HAP-1 (cell line): ENCODE results near the gene PLEKHA4.

Experiments used
- DNase-seq, 2 experiments: peaks; one replicate each; pipeline ENCODE4 v3.0.0-alpha.2; 2016 to 2020; ENCODE audit warnings: low spot score in 2 of 2
- H3K27me3 ChIP-seq: fragments of 250-450 bp; sonication (Bioruptor Pico); 2 replicates; pipeline ENCODE4 v1.5.1; 2020; ENCODE audit warnings: low read depth, mild to moderate bottlenecking, moderate library complexity
- H3K36me3 ChIP-seq: fragments of 250-450 bp; sonication (Bioruptor Pico); replicated peaks from 2 replicates; pipeline ENCODE4 v1.5.1; 2020; ENCODE audit warnings: mild to moderate bottlenecking
- H3K4me1 ChIP-seq: fragments of 250-450 bp; sonication (Bioruptor Pico); 2 replicates; pipeline ENCODE4 v1.5.1; 2020; ENCODE audit warnings: mild to moderate bottlenecking
- H3K4me3 ChIP-seq: fragments of 250-450 bp; sonication (Bioruptor Pico); 2 replicates; pipeline ENCODE4 v1.5.1; 2020; ENCODE audit warnings: mild to moderate bottlenecking, moderate library complexity
- H3K9me3 ChIP-seq: fragments of 250-450 bp; sonication (Bioruptor Pico); 2 replicates; pipeline ENCODE4 v1.5.1; 2020; ENCODE audit warnings: mild to moderate bottlenecking, moderate library complexity
- in situ Hi-C: fragments of 300-500 bp; cut with MboI; formaldehyde crosslinking; loops from 3 replicates; pipeline ENCODE4 v1.14.3; 2020; ENCODE audit warnings: low sequenced_read_pairs, inconsistent platforms, mixed read lengths

Gene PLEKHA4

DNA sequence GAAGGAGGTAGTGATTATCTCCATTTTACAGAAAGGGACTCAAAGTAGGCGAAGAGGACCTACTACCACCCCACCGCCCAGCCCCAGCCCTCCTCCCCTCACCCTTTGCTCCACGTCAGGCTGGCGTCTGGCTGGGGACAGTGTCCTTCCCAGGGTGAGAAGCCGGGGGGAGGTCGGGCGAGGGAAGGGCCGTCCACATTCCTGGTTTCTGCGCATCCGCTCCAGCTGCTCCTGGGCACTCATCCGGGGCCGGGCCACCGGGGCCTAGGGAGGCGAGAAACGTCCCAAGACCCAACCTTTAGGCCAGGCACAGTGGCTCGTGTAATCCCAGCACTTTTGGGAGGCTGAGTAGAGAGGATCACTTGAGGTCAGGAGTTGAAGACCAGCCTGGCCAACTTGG, 27.4 kb downstream of the PLEKHA4 start:
- Histone ChIP-seq H3K27me3 (no peaks in the 10 kb centered on the region), H3K4me3 (no peak overlapping the region), H3K36me3 (no peaks in the 10 kb centered on the region), H3K9me3 (no peaks in the 10 kb centered on the region), H3K4me1 (peaks cover 3% of the 10 kb centered on the region)
- no peak for DNase-seq
- in situ Hi-C loops = no loop called here

DNA sequence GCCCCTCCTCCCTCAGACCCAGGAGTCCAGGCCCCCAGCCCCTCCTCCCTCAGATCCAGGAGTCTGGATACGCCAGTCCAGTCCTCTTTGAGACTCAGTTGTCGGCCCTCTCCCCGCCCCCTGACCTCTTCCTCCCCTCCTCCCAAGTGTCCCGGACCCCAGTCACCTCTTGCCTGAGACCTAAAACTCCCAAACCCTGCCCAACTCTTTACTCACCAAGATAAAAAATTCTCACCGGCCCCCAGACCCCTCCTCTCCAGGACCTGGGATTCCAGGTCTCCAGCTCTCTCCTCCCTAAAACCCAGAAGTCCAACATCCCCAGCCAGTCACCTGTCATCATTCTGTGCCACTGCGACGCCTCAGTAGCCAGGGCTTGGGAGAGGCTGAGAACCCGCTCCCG, 30.7 kb downstream of the PLEKHA4 start:
- Histone ChIP-seq H3K36me3 (no peaks in the 10 kb centered on the region), H3K9me3 (no peaks in the 10 kb centered on the region), H3K4me1 (peaks cover 5% of the 10 kb centered on the region), H3K4me3 (no peak overlapping the region), H3K27me3 (no peaks in the 10 kb centered on the region)
- DNase-seq = no peak
- in situ Hi-C loops = loop anchor here (5.0 kb wide), 2 partner anchors 45 to 190 kb away; partner anchors contain the start of gene CA11

DNA sequence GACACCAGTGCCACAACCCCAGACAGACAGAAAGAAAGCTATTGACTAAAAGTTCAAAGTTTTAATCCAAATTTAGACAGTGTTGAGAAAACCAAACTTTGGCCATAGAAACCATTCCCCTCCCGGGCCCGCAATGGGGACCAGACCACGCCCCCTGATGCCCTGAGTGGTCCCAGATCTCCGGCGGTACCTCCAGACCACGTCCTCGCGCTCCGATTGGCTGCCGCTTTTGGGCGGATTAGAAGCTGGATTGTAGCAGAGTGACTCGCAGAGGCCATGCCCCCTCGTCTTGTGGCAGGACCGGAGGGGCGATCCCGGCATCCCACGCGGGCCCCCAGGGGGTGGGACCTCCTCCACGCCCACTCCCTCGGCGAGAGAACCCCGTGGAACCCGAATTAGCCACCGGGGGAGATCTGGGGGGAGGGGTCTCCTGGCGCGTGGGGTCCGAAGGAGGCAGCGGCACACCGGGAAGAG, 31.3 kb downstream of the PLEKHA4 start:
- Histone ChIP-seq H3K4me3 (no peak overlapping the region), H3K4me1 (peaks cover 5% of the 10 kb centered on the region), H3K27me3 (no peaks in the 10 kb centered on the region), H3K9me3 (no peaks in the 10 kb centered on the region), H3K36me3 (no peaks in the 10 kb centered on the region)
- DNase-seq = peak in 1 of 2 experiments; percentile 70
- in situ Hi-C loops = loop anchor here (5.0 kb wide), 2 partner anchors 45 to 190 kb away; partner anchors contain the start of gene CA11

DNA sequence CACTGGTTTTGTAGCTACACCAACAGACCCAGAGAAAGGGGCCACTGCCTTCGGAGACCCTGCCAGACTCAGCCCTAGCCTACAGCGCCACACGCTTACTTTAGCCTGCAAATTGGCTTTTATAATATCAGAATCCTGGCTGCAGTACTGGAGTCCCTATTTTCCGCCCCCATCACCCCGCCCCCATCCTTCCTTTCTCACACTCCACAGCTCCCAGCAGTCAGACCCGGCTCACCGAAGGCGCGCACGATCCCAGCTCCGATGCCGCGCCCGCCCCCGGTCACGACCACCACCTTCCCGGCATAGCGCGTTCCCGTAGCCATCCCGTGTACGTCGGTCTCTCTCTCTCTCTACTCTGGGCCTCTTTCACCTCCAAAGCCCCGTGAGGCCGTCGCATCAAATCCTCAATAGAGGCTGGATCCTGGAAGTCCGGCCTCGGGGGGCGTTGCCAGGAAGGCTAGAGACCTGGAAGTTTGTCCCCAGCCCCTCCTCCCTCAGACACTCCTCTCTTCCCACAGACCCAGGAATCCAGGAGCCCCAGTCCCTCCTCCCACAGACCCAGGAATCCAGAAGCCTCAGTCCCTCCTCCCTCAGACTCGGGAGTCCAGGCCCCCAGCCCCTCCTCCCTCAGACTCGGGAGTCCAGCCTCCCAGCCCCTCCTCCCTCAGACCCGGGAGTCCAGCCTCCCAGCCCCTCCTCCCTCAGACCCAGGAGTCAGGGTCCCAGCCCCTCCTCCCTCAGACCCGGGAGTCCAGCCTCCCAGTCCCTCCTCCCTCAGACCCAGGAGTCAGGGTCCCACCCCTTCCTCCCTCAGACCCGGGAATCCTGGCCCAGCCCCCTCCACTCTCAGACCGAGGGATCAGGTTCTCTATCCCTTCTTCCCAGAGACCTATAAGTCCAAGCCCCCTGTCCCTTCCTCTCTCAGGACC, 32.1 kb downstream of the PLEKHA4 start, which contains the start of gene HSD17B14:
Gene HSD17B14, minus strand, starts transcription at position 403 of the 929 bp plus-strand sequence. Its CDS starts 80 bp downstream, at position 323.
- peak in 1 of 2 experiments; percentile 57 for DNase-seq
- H3K4me1 ChIP-seq = peaks cover 5% of the 10 kb centered on the region
- in situ Hi-C loops = loop anchor here (5.0 kb wide), 2 partner anchors 44 to 189 kb away; partner anchors contain the start of gene CA11
- no peaks in the 10 kb centered on the region for H3K27me3 ChIP-seq
- H3K4me3 ChIP-seq = peak within 1 kb of the TSS; percentile 11
- no peaks in the 10 kb centered on the region for H3K36me3 ChIP-seq
- no peaks in the 10 kb centered on the region for H3K9me3 ChIP-seq

DNA sequence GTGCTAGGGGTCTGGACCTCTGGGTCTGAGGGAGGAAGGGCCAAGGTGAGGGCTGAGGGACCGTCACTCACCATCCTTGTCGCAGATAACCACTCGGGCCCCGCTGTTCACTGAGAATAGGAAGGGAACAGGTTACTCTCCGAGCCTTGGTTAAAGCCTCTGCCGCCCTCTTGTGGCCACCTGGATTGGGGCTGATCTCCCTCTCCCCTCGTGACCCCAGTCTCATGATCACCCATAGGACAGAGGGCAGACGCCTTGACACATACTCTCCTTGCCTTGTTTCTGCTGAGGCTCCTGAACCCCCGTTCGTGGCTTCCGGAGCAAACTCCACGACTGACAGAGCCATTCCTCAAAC, 32.7 kb downstream of the PLEKHA4 start:
- no peaks in the 10 kb centered on the region for H3K9me3 ChIP-seq
- no peaks in the 10 kb centered on the region for H3K27me3 ChIP-seq
- H3K4me3 ChIP-seq = peak overlapping the region; percentile 11
- peak; percentile 86 to 97 for DNase-seq
- no peaks in the 10 kb centered on the region for H3K36me3 ChIP-seq
- H3K4me1 ChIP-seq = peaks cover 5% of the 10 kb centered on the region
- in situ Hi-C loops = loop anchor here (5.0 kb wide), 2 partner anchors 43 to 188 kb away; partner anchors contain the start of gene CA11

DNA sequence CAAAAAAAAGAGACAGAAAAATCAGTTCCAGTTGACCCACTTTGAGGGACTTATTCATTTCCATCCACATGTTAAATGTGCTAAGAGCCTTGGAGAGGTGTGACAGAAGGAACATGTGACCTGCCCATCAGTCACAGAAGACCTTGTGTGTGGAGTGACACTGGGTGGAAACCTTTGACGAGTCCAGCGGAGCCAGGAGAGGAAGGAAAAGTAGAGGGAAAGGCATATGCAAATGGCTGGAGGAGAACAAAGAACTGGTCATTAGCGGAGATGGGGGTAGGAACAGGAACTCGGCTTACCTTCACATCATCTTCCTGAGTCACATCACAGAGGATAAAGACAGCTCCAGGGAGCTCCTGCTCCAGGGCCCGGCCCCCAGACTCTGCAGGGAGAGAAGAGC, 34.4 kb downstream of the PLEKHA4 start:
- in situ Hi-C loops = no loop called here
- H3K27me3 ChIP-seq = no peaks in the 10 kb centered on the region
- H3K36me3 ChIP-seq = no peaks in the 10 kb centered on the region
- peaks cover 5% of the 10 kb centered on the region for H3K4me1 ChIP-seq
- no peak overlapping the region for H3K4me3 ChIP-seq
- DNase-seq = no peak
- H3K9me3 ChIP-seq = no peaks in the 10 kb centered on the region

DNA sequence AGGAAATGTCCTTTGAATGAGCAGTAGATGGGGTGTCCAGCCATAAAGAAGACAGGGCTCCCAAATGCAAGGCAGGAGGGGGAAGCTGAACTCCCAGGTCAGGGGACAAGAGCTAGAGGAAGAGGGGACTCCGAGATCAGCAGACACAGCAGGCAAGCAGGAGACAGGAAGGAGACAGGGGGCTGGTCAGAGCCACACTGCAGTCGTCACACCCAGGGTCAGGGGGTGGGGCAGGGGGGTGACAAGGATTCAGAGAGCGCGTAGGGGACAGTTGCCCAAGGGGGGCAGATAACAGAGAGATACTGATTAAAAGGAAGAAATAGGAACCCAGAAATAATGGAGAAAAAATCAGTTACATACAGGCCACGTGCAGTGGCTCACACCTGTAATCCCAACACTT, 35.4 kb downstream of the PLEKHA4 start:
- DNase-seq = no peak
- no peaks in the 10 kb centered on the region for H3K36me3 ChIP-seq
- peaks cover 5% of the 10 kb centered on the region for H3K4me1 ChIP-seq
- no peak overlapping the region for H3K4me3 ChIP-seq
- no peaks in the 10 kb centered on the region for H3K27me3 ChIP-seq
- no peaks in the 10 kb centered on the region for H3K9me3 ChIP-seq
- in situ Hi-C loops = no loop called here

DNA sequence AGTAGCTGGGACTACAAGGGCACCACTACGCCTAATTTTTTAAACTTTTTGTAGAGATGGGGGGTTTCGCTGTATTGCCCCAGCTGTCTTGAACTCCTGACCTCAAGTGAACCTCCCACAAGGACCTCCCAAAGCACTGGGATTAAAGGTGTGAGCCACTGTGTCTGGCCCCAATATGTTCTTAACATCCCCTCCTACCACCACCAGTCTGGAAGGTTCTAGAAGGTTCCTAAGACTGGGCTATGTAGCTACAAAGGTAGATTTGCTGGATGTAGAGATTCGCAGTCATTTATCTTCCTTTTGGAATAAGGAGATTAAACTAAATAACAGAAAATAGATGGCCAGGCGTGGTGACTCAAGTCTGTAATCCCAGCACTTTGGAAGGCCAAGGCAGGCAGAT, 37.5 kb downstream of the PLEKHA4 start:
- in situ Hi-C loops = no loop called here
- H3K4me1 ChIP-seq = peaks cover 2% of the 10 kb centered on the region
- H3K36me3 ChIP-seq = no peaks in the 10 kb centered on the region
- no peaks in the 10 kb centered on the region for H3K27me3 ChIP-seq
- no peak overlapping the region for H3K4me3 ChIP-seq
- DNase-seq = no peak
- no peaks in the 10 kb centered on the region for H3K9me3 ChIP-seq

DNA sequence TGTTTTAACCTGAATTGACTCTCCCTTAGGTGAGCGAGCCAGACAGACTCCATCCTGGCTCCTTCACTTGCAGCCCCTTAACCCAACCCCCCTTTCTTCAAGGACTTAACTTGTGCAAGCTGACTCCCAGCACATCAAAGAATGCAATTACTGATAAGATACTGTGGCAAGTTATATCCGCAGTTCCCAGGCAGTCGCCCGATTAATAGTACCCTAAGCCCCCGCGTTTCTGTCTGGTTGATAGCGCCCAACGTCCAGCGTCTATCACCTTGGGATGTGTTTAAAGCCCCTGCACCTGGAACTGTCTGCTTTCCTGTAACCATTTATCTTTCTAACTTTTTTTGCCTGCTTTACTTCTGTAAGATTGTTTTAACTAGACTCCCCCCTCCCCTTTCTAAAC, 38.3 kb downstream of the PLEKHA4 start:
- Histone ChIP-seq H3K4me3 (no peak overlapping the region), H3K36me3 (no peaks in the 10 kb centered on the region), H3K27me3 (no peaks in the 10 kb centered on the region), H3K4me1 (no peaks in the 10 kb centered on the region), H3K9me3 (no peaks in the 10 kb centered on the region)
- in situ Hi-C loops = no loop called here
- DNase-seq = no peak

DNA sequence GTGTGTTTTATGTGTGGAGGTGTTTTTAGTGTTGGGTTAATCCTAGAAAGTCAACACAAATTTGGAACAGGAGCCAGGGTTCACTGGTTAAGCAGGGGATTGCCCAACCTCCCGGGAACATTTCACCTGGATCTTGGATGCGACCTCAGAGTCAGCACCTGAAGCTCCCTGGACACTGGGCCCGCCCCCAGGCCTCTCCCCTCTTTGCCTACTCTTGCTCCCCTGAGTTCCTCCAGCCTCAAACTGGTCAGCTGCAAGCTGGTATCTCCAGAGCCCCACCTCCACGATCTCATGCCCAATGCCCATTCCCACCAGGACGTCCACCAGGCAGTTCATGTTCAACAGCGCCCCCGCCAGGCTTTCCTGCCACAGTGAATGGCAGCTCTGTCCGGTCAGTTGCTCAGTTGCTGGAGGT, 41.8 kb downstream of the PLEKHA4 start:
- peaks cover 6% of the 10 kb centered on the region for H3K4me1 ChIP-seq
- H3K27me3 ChIP-seq = no peaks in the 10 kb centered on the region
- no peak overlapping the region for H3K4me3 ChIP-seq
- H3K9me3 ChIP-seq = no peaks in the 10 kb centered on the region
- peak in 1 of 2 experiments; percentile 45 for DNase-seq
- no peaks in the 10 kb centered on the region for H3K36me3 ChIP-seq
- in situ Hi-C loops = no loop called here

DNA sequence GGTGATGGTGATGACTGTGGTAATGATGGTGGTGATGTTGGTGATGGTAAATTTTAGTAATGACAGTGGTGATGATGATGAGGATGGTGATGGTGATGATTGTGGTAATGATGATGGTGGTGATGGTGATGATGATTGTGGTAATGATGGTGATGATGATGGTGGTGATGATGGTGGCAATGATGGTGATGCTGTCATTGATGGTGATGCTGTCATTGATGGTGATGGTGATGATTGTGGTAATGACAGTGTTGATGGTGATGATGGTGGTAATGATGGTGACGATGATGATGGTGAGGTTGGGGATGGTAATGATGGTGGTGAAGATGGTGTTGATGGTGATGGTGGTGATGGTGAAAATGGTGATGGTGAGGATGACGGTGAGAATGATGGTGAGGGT, 45.9 kb downstream of the PLEKHA4 start:
- Histone ChIP-seq H3K36me3 (no peaks in the 10 kb centered on the region), H3K27me3 (no peaks in the 10 kb centered on the region), H3K4me1 (peaks cover 6% of the 10 kb centered on the region), H3K9me3 (no peaks in the 10 kb centered on the region), H3K4me3 (no peak overlapping the region)
- in situ Hi-C loops = no loop called here
- no peak for DNase-seq

DNA sequence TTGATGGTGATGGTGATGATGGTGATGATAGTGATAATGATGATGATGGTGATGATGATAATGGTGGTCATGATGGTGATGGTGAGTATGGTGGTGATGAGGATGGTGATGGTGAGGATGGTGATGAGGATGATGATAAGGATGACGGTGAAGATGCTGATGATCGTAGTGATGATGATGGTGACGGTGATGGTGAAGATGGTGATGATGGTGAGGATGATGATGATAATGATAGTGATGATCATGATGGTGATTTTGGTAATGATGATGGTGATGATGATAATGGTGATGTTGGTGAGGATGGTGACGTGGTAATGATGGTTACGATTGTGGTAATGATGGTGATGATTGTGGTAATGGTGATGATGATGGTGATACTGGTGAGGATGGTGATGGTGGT, 46.8 kb downstream of the PLEKHA4 start:
- Histone ChIP-seq H3K4me1 (peaks cover 6% of the 10 kb centered on the region), H3K36me3 (no peaks in the 10 kb centered on the region), H3K27me3 (no peaks in the 10 kb centered on the region), H3K4me3 (no peak overlapping the region), H3K9me3 (no peaks in the 10 kb centered on the region)
- DNase-seq = no peak
- in situ Hi-C loops = no loop called here

DNA sequence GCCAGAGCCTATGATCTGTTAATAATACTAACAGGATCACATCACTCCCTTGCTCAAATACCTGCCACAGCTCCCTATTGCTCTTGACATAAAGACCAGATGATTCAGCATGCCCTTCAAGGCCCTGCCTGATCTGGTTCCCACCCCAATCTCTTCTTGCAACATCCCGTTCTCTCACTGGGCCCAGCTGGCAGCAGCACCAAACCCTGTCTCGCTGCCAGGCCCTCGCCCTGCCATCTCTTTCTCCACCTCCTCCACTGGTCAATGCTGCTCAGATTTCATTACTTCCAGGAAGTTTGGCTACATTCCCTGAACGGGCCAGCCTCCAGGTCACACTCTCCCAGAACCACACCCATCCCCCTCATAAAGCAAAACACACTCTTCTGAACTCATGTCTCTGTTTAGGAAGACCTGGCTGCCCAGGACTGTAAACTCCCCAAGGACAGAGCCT, 49.0 kb downstream of the PLEKHA4 start:
- in situ Hi-C loops = no loop called here
- H3K27me3 ChIP-seq = no peaks in the 10 kb centered on the region
- no peaks in the 10 kb centered on the region for H3K9me3 ChIP-seq
- H3K4me1 ChIP-seq = peaks cover 6% of the 10 kb centered on the region
- no peak overlapping the region for H3K4me3 ChIP-seq
- no peaks in the 10 kb centered on the region for H3K36me3 ChIP-seq
- no peak for DNase-seq

DNA sequence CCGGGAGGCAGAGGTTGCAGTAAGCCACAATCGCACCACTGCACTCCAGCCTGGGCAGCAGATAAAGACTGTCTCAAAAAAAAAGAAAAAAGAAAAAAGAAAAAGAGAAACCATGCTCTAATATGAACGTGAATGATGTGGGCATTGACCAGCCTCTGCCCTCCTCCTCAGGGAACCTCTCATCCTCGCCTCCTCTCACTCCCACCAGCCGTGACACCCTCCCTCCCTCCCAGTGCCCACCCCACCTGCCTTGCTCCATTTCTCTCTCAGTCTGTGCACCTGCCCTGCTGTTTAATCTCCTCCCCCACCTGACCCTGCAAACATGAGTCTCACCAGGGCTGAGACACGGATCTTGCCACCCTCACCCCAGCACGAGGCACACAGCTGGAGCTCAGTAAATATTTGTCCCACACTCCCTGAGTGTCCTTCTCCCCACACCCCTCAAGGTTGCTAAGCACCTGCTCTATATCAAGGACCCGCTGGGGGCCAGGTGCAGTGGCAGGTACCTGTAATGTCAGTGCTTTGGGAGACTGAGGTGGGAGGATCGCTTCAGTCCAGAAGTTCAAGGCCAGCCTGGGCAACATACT, 50.1 kb downstream of the PLEKHA4 start:
- Histone ChIP-seq H3K27me3 (no peaks in the 10 kb centered on the region), H3K4me1 (peaks cover 5% of the 10 kb centered on the region), H3K9me3 (no peaks in the 10 kb centered on the region), H3K36me3 (no peaks in the 10 kb centered on the region), H3K4me3 (no peak overlapping the region)
- DNase-seq = no peak
- in situ Hi-C loops = no loop called here
